Hematopoietic multipotent progenitor cell (in vitro differentiated cells): ENCODE measurements around the gene C9orf50. TPM values are rescaled to one million over a fixed set of nuclear protein-coding genes. Genes with fewer than 3 reads are reported as not detected.

Source experiments
- DNase-seq, 3 donors: peaks; one replicate each; pipeline ENCODE4 v3.0.0-alpha.2; 2011 to 2015; ENCODE audit warnings: low read depth in 2 of 3, low spot score in 2 of 3
- total RNA-seq: library from RNA; depleted of rRNA; stranded (reverse); fragments of >200 nt; gene quantifications from one replicate; pipeline ENCODE4 v1.2.3, GENCODE V29; 2012

C9orf50 gene
- total RNA-seq, 1 donor: not detected

DNA sequence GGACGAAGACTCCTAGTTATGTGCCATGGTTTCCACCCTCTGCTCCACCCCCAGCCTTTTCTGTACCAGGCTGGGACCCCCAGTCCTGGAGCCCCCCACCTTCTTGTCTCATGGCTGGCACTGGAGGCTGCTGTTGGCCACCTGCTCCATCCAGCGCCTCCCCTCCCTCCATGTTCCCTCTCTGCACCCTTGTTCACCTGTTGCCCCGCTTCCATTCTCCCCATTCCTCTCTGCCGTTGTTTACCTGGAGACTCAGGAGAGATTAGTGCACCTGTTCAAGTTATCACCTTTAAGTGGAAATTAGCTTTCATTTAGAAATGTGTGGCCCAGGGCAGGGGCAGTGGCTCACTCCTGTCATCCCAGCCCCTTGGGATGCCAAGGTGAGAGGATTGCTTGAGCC lies 12.3 kb upstream of the C9orf50 start:
- no peak for DNase-seq

DNA sequence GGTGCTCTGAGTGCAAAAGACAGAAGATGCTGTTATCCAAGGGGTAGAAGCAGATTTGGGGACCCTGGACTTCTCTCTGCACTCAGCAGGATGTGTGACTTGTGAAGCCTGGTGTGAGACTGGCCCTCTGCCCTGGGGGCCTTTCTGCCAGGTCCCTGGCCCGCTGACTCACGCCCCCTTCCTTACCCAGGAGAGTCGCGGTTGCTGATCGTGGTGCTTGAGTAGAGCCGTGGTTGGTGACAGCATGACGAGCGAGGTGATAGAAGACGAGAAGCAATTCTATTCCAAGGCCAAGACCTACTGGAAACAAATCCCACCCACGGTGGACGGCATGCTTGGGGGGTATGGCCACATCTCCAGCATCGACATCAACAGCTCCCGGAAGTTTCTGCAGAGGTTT lies 11.6 kb upstream of the C9orf50 start:
- DNase-seq: no peak

DNA sequence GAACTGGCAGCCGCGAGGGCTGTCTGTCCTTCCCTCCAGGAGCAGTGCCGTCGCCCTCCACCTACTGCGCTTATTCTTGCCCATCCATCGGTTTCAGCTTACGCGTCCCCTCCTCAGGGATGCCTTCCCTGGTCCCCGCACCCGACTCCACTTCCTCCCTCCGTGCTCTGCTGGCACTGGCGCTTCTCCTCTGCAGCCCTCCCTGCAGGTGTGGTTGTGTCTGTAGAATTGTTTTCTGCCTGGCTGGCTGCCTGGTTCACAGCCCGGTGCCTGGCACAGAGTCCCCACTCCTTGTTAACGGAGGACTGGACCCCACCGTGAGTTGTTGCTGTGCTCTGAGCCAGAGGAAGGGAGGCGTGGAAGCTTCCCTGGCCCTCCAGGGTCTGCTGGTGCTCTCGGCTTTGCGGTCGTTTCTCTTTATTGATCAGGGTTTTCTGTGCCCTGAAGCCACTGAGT lies 10.8 kb upstream of the C9orf50 start:
- DNase-seq: no peak

DNA sequence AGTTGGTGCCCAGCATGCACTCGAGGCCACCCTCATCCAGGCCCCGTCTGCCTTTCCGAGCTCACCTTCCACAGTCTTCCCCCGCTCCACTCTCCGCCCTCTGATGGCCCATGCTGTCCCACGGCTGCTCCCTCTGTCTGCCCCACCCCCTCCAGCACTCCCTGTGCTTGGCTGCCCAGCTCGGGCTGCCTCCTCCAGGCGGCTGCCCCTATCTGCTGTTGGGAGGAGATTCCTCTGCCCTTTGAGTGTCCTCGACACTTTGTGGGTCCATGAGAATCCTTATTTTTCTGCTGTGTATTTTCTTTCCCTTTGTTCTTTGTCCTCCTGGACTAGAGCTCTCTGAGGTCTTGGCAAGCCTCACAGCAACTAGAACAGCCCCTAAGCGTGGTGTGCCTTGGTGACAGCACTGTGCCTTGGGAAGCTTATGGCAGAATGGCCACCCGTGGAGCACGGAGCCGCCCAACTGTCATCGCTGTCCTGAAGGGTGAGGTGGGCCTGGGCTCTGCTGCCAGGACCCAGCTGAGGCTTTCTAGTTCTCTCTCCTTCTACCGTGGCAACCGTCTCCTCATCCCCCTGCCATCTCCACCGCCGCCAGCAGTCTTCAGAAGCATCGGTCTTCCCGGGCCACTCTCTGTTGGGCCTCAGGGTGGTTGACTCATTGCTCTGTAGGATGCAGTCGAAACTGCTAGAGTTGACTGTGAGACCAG lies 10.2 kb upstream of the C9orf50 start:
- DNase-seq: no peak

DNA sequence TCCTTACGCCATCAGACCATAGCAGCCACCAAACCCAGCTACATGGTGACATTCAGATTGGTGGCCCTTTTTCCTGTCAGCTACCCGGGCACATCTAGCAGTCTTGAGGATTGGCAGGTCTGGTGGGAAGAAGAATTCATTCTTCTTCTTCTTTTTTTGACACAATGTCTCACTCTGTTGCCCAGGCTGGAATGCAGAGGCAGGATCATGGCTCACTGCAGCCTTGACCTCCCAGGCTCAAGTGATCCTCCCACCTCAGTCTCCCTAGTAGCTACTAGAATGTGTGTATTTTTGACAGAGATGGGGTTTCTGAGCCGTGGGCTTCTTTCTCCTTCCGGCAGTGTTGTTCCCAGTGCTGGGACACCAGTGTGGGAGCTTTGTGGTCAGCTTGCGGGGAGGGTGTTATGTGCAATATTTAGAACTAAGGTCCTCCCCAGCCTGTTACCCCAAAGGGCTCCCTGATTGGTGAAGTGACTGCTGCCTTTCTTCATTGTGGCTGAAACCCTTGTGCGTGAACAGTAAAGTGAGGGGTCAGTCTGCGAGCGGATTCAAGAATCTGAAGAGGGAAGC lies 8.4 kb upstream of the C9orf50 start:
- no peak for DNase-seq

DNA sequence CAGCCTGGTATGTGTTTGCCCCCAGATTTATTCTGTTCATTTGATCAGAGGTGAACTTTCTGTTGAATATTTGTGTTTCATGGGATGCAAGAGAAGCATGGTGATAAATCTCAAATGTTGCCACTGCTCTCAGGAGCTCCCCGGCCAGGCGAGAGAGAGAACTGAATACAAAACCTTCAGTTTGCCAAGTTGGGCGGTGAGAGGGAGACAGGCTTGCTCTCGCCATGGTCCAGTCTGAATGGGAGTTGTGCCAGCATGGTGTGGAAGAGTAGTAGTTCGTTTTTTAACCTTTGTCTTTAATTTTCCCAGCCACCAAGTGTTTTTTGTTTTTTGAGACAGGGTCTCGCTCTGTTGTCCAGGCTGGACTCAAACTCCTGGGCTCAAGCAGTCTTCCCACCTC lies 7.8 kb upstream of the C9orf50 start:
- DNase-seq: no peak

DNA sequence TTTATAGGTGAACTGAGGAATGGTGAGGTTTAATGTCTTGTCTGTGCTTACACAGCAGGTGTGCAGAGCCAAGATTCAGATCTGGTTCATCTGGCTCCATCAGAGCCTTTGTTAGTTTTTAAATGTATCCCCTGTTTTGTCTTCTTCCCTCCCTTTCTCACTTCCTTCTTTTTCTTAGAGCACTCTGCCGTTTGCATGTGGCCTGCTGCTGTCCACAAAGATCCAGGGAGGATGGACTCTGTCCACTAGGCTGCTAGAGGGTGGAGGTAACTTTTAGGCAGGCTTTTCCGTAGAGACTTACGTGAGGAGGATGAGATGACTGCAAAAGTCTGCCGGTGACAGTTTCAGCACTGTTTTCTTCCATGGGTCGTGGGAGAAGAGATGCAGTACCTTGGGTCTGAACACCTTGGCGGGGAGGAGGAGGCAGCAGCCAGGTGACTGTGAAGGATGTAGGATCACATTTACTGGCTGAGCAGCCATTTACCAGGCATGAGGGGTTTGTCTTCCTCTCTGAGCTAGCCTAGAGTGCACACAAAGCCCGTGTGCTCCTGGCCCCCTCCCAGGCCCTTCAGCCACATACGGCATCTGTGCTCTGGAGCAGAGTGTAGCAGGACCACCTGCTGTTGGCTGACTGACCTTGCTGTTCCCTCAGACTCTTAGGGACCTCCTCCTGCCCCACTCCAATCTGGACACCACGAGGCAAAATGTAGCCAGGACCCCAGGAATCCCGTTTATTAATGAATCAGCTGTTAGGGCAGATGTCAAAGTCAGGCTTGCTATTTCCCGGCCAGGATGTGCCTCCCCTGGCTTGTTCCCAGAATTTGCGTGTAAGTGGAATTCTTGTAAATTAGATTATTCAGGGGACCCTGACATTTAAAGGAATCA lies 6.9 kb upstream of the C9orf50 start:
- no peak for DNase-seq

DNA sequence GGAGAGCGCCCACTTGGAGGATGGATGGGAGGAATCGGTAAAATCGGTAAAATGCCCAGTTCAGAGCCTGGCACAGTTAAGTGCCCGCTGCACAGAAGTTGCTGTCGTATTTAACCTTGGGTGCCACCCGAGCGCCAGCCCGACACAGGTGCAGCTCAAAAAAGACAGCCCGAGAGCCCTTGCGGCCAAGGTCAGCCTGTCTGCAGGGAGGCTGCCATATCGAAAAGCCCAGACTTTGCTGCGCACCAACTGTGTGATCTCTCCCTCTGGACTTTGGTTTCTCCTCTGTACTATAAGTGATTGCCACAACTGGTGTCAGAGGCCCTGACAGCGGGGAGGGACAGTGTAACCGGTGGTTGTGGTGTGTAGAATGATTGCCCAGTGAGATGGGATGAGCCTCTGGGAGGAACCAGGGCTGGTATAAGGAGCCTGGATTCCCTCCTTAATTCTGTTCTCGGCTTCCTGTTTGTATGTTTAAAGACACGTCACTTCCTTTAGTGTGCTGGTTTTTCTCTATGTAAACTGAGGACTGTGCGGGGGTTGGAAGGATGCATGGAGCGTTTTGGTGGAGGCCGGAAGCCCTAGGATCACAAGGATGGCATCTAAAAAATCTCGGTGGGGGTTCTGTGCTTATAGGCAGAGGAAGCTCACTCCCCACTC lies 5.9 kb upstream of the C9orf50 start:
- no peak for DNase-seq

DNA sequence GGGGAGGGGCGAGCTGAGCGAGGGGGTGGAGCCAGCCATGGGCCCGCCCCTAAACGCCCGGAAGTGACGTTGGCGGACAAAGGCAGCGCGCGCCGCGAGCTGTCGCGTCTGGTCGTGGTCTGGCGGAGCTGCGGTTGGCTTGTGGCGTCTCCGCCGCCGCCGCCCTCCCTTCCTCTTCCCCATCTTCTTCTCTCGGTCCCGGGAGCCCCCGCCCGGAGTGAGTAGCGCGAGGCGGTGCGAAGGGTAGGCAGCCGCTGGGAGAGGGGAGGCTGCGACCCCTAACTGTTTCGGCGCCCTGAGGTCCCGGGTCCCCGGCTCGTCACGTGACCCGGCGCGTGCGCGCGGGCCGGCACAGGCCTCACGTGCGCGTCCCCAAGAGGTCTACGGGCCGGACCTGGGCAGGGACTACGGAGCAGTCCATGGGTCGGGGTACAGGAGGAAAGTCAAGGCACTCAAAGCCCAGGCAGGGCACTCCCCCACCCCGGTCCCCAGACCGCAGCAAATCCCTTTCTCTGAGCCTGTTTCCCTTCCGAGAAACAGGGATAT lies 5.3 kb upstream of the C9orf50 start, which contains the start of gene NTMT1:
NTMT1 (plus strand) TSS at position 85 of the 546 bp plus-strand sequence. CDS start 6,541 bp downstream, outside the sequence.
- peak; percentile 88 to 91 (median 90) for DNase-seq

DNA sequence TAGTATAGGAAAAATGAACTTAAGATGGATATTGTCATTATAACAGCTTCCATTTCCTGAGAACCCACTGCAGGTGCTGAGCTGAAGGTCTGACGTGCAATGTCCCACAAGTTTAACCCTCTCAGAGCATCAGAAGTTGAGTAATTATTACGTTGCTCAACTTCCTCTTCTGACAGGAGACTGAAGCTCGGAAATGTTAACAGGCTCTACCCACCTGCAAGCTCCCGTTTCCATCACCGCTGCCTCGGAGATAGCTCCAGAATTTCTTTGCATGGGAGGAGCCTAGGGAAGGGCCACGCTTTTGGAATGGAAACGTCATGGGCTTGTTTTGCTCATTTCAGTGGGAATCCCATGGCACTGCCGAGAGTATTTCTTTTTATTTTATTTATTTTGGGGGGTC lies 4.0 kb upstream of the C9orf50 start:
- peak in 2 of 3 donors; percentile 79 to 89 for DNase-seq

DNA sequence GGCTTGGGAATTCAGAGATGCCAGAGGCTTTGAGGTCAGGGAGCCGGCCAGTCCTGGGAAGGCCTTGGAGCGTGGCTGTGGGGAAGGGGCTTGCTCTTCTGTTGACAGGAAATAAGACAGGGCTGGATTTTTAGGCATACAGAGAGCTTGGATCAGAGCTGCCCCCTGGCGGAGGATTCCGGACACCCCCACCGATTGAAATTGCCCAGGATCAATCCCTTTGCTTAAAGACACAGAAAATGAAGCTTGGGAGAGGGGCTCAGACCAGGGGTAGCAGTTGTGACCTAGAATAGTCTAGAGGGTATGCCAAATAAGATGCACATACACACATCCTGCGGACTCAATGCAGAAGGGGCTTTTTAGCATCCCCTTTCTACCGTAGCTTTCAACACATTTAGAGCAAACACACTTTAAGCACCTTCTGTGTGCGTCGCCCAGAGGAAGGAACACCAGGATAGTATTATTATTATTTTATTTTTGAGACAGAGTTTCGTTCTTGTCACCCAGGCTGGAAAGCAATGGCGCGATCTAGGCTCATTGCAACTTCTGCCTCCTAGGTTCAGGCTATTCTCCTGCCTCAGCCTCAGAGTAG lies 3.4 kb upstream of the C9orf50 start:
- DNase-seq: peak in 1 of 3 donors; percentile 67

DNA sequence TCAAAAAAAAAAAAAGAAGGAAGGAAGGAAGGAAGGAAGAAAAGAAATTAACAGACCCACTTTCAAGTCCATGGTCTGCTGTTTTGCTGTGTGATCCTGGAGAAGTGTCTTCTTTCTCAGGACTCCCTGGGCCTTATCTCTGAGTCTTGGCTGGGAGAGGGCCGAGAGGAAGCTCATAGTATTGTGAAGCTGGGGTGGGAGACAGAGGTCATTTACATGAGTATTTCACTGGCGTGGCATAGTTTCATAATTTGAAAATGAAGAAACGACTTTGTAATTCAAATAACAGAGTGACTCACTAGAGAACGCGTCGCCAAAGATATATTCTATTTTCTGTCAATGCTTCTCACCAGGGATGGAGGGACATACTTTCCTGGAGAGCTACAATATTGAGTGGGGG lies 2.4 kb upstream of the C9orf50 start:
- no peak for DNase-seq

DNA sequence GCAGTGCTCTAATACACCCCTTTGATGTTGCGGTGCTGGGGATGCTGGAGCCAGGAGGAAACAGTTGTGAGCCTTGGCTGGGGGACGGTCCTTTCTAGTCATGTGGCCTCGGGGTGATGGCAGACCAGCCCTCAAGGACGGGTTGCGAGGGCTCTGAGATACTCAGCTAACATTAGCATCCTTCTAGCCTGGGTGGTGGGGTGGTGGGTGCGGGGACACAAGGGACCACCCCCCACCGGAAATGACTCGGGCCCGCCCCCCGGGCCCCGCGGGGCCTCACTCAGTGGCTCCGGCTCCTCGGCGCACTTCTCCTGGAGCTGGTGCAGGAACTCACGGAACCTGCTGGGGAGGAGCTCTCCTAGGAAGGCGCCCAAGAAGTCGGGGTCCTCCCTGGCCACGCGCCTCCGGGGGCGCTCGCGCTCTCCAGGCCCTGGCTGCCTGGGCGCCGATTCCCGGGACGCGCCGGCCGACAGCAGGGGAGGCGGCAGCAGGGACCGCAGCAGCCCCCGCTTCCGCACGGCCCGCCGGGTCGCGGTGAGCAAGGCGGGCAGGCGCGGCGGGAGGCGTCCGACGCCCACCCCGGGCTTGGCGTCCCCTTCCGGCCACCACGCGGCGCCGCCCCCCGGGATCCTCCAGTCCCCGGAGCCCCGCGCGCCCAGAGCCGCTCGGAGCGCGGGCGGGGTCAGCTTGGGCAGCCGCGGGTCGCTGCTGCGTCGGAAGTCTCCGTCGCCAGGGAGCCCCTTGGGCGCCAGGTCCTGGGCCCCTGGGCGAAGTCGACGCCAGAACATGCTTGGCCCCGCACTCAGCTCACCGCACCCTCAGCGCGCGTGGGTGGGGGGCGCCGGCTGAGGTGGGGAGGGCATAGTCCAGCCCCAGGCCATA lies 873 bp downstream of the C9orf50 start:
- DNase-seq: peak in 2 of 3 donors; percentile 50 to 51

DNA sequence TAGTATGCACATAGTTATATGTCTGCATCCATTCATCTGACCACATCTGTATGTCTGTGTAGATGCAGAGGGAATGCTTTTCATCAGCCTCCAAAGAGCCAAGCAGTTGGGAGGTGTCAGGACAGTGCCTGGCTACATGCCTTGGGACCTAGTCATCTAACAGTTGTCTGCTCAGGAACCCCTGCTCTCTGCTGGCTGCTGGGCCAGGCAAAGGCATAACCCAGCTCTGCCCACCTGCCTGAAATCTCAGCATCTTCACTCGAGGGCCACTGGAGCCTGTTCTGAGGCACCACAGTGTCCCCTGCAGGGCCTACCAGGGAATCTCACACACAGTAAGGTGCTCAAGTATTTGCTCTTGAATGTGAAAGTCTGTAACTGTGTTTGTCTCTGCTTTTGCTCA lies 3.7 kb downstream of the C9orf50 start:
- no peak for DNase-seq

DNA sequence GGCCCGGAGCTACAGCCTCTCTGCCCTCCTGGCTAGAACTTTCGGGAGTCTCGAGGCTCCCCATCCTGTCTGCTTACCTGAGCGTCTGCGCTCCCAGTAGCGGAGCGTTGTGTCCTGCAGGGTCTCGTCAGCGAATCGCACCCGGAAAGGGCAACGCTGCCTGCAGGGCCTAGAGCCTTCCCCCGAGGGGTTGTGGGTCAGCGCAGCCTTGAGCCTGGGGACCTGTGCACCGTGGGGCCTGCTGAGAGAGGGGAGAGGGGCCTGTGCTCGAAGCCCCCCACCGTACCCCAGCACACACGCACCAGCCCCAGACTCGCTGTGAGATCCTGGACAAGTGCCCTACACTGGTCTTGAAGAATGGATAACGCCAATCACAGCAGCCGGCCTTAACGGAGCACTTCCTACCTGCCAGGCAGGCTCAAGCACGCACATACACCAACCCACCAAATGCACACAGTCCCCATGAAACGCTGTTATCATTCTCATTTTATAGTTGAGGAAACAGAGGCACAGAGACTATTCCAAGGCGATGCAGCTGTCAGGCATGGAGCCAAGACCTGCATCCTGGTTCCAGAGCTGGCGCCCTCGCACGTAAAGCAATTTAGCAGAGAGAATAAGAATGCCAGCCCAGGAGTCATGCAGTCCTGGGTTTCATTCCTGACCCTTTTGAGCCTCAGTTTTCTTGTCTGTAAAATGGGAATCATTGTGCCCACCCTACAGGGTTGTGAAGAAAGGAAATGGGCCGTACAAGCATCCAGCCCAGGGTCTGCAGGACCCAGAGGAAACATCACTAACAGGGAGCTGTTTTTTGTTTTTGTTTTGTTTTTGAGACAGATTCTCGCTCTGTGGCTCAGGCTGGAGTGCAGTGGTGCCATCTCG lies 5.3 kb downstream of the C9orf50 start:
- DNase-seq: no peak

DNA sequence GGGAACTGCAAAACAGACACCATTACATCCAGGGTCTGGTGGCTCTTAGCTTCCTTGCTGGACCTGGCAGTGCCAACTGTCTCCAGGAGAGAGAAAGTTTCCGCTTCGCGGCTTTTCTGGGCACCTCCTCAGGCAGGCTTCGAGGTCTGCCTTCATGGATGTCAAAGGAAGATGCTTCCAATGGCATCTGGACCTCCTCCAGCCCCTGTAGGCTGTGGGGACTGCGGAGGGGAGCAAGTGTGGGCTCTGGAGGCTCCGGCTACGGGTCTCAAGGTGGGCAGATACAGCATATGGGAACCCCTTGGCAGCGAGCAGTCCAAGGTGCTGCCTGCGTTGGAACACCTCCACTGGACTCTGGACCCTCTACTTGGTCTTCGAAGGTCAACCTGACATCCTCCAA lies 6.0 kb downstream of the C9orf50 start:
- DNase-seq: no peak

DNA sequence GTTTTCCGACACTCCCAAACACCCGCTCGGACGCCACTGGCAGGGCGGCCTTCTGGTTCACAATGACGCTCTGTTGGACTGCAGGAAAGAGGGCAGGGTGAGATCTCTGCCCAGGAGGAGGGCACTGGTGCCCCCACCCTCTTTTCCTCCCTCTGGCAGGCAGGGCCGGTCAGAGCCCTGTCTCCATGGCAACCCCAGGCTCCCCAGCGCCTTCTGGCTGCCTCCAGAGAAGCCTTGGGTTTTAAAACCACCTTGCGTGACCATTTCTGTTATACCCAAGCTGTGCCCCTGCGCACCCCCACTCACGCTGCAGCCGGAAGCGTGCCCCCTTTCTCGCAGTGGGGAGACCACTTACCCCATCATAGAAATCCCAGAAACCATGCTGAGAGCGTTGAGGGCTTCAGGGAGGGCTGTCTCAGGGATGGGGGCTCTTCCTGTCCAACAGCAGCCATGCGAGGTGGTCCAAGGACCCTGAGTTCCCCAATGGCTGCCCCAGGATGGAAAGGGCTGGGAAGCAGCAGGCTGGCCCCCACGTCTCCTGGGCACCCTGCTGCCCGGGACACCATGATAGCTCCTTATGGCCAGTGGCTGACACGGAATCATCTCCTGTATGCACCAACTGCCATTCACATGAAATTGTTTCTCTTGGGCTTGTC lies 7.3 kb downstream of the C9orf50 start:
- no peak for DNase-seq
